ENCODE results near the gene TMEM165.

- no peak for TF ChIP-seq CTCF (conservative IDR thresholded peaks at IDR 0.05; ENCODE audit: low read length)
- TF ChIP-seq EZH2phosphoT487 (IDR thresholded peaks at IDR 0.05; ENCODE audit: borderline replicate concordance): no peak
Observed at GRCh38 chr4:55439023-55439422, 43.3 kb downstream of the TMEM165 start.
